Melanocyte of skin (primary cell): Measurements from ENCODE around the gene PP2D1. TPM values are rescaled to one million over a fixed set of nuclear protein-coding genes. Genes with fewer than 3 reads are reported as not detected.

ENCODE experiments used
- small RNA-seq, 2 donors: library from RNA; depleted of rRNA; stranded (forward); fragments of <200 nt; gene quantifications; one replicate each; pipeline ENCODE3, GENCODE V24; 2012
- total RNA-seq, 2 donors: library from RNA; depleted of rRNA; stranded (reverse); fragments of >200 nt; gene quantifications; 2 replicates each; pipeline ENCODE4 v1.2.3, GENCODE V29; 2012

Gene PP2D1
- total RNA-seq, result not detected

GRCh38 chr3:20012164-20012563, at the start of gene PP2D1:
Gene PP2D1 (minus strand): TSS chr3:20012264. CDS start chr3:20012072, 192 bp downstream.

GRCh38 chr3:20039765-20040547, 27.9 kb upstream of the PP2D1 start, which contains the start of gene KAT2B:
Gene KAT2B (plus strand): TSS chr3:20040446. CDS start chr3:20040478, 32 bp downstream.

GRCh38 chr3:19946832-19947548, 65.1 kb downstream of the PP2D1 start, which contains the start of gene RAB5A:
Gene RAB5A (plus strand): TSS chr3:19947097. CDS start chr3:19950899, 3,802 bp downstream.

Small RNAs within 50 kb of the gene (small RNA-seq; reads per million reads assigned to genes)
- gene RNU4-85P (0 to 0.06 reads per million in 2 donors), gene RPL39P18 (0 reads per million in 2 donors)

Other genes with a start within 250 kb of the PP2D1 start
- gene EFHB, start 78.0 kb downstream of the PP2D1 start, total RNA-seq, result under 1 TPM; under 0.01 to 0.67 TPM
- gene RAB5A, start 65.2 kb downstream of the PP2D1 start, total RNA-seq, result 100 to 1,000 TPM in 1 of 2 donors, 10 to 100 TPM in 1; 63.7 to 130 TPM
- 10 to 100 TPM; 44.4 to 70.6 TPM for gene KAT2B, start 28.2 kb upstream of the PP2D1 start, total RNA-seq
- 10 to 100 TPM; 10.3 to 16.0 TPM for gene SGO1, start 173.9 kb upstream of the PP2D1 start, total RNA-seq